Amniotic epithelial cell (primary cell): ENCODE measurements around the gene IGF1R.

Source experiments
- DNase-seq: peaks from one replicate; pipeline ENCODE4 v3.0.0-alpha.2; 2010; ENCODE audit warnings: low read depth

Gene IGF1R

DNA sequence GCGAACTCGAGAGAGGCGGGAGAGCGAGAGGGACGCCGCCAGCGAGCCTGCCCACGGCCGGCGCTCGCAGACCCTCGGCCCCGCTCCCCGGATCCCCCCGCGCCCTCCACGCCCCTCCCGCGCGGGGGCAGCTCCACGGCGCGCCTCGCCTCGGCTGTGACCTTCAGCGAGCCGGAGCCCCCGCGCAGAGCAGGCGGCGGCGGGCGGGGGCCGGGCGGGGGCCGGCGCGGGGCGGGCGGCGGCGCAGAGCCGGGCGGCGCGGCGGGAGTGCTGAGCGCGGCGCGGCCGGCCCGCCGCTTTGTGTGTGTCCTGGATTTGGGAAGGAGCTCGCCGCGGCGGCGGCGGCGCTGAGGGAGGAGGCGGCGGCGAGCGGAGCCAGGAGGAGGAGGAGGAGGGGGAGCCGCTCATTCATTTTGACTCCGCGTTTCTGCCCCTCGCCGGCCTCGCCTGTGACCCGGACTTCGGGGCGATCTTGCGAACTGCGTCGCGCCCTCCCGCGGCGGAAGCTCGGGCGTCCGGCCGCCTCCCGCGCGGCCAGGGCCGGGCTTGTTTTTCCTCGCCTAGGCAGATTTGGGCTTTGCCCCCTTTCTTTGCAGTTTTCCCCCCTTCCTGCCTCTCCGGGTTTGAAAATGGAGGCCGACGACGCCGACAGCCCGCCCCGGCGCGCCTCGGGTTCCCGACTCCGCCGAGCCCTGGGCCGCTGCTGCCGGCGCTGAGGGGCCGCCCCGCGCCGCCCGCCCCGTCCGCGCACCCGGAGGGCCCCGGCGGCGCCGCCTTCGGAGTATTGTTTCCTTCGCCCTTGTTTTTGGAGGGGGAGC is 524 bp downstream of the IGF1R start:
- peak; percentile 50 for DNase-seq

DNA sequence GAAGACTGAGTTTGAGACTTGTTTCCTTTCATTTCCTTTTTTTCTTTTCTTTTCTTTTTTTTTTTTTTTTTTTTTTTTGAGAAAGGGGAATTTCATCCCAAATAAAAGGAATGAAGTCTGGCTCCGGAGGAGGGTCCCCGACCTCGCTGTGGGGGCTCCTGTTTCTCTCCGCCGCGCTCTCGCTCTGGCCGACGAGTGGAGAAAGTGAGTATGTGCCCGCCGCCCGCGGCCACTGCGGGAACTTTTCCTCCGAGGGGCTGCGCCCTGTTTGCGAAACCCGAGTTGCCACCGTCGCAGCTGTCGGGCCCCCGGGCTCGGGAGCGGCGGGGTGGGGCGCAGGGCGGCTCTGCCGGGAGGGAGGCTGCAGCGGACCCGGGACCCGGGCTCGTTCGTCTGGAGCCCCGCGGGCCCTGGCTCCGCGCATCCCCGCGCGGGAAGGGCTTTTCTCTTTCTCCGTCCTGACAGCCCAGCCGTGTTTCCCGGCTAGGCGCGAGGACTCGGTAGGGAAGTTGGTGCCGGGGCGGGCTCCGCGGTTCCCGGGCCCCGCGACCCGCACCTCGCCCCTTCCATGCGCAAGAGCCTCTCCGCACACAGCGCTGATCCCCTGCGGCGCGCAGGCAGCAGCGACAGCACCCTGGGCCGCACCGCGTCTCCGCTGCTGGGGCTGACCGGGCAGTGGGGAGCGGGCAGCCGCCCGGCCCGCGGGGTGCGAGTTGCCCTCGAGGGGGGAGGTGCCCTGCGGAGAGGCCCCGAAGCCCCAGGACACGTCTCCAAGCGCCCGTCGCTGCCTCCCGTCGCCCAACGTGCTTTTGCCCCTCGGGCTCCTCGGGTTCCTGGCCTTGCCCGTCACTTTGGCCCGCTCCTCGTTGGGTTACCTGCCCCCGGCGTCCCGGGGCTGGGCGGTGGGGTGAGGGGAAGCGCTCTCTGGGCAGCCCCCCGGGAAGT is 1.4 kb downstream of the IGF1R start:
- no peak for DNase-seq

DNA sequence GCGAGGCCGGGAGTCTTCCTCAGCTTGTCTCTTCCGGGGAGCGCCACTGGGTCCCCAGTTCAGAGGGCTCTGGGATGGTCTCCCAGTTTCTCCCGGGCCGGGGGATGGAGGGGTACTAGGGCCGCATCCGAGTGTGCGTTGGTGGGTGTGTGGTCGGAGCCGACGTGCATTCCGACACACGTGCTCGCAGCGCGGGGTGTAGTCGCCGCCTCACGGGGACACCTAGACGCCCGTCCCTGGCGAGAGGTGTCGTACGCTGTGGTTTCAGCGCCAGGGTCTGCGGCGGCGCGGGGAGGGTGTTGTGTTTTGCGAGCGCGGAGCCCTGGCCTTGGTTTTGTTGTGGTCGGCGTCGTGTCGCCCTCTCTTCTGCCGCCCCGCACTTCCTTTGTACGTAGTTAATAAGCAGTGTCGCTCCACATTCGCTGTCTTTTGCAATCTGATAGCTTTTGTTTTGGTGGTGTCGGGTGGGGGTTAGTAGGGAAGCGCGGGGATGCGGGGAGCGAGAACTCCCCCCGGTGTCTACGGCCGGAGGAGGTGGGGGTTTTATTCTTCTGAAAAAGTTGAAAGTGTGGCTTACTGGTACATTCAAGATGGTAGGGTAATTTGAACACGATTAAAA is 2.2 kb downstream of the IGF1R start:
- DNase-seq = peak; percentile 30

DNA sequence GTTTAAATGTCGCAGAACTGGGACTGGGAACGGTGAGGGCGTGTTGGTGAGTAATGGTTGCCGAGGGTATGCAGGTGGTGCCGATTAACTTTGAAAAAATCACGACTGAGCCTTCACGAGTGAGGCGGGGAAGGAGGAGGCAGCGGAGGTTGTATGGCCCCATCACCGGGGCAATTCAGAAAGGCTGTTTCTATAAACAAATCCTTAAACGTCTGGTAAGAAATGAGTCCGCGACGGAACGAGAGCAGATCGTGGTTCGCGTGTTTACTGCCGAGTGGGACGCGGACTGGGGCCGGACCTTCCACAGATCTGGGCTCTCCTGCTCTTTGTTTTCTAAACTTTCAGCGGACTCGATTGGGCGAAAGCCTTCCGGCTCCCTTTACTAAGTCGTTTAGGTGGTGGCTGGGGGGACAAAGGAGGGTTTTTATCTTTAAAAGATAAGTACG is 2.7 kb downstream of the IGF1R start:
- DNase-seq = peak; percentile 53

DNA sequence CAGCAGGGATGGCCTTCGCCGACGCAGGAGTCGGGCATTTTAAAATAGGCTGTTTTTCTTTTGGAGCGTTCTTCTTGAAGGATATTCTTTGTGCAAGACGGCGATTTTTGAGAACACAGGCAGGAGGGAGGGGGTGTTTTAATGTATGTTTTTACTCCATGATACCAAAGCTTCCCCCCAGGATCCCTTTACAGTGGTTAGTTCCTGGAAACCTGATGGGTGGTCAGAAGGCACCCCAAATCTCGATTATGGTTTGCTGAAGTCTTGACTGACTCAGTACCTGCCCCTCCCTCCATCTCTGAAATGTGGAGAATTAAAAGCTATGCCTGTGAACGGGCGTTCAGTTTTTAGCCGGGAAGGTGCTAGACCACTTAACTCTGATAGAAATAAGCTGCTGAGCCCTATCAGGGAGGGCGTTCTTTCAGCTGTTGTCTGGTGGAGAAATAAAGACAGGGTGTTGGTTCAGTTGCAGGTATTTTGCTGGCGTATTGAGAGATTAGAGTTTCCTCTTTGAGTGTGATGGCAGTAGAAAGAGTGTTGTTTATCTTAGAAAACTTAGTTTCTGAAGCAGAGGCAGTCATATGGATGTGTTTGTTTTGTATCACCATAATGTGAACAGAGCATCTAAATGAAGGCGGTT is 3.4 kb downstream of the IGF1R start:
- DNase-seq = peak; percentile 26

DNA sequence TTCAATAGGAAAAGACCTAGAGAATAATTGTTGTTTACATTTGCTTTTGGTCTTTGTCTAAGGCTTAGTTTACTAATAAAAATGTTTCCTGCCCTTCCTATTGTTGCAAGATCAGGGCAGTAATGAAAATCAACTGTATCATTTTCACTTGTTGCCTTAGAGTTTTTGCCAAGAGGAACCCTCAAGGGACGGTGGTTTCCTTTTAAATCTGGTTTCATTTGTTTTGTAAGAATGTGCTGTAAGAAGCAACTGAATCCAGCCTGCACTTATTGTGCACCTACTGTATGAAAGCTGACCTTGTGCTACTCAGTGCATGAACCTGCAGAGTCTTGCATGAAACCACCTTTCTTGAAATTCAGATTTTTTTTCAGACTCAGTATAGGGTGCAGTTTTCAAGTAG is 5.3 kb downstream of the IGF1R start:
- DNase-seq = no peak

DNA sequence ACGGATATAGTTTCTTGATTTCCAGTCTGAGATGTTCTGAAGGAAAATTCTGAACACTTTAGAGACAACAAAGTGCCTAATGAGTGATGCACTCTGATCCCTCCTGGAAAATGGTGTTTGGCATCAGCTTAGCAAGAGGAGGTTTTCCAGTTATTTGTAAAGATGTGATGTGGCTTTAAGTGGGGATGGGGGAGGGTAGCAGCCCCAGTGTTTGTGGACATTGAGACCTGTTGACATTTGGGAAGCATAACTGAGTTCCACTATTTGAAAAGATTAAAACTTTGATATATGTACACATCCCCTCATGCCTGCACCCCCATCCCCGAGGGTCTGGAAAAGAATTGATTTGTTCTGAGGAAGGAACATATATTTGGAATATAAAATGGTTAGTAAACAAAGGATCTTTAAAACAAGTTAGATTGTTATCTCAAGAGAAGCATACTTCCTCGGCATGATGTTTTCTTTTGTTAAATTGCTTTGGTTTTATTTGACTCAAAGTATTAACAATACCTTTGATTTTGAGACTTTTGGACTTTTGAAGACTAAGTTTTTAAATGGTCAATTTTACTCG is 6.5 kb downstream of the IGF1R start:
- DNase-seq = no peak

DNA sequence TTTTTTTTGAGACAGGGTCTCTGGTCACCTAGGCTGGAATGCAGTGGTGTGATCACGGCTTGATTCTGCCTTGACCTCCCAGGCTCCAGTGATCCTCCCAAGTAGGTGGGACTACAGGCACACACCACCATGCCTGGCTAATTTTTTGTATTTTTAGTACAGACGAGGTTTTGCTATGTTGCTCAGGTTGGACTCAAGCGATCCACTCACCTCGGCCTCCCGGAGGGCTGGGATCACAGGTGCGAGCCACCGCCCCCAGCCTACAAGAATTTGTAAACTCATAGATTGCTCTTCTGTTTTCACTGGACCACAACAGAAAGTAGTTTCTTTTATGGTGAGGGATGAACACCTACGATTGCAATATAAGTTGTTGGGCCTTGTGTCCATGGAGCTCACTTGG is 7.4 kb downstream of the IGF1R start:
- no peak for DNase-seq

DNA sequence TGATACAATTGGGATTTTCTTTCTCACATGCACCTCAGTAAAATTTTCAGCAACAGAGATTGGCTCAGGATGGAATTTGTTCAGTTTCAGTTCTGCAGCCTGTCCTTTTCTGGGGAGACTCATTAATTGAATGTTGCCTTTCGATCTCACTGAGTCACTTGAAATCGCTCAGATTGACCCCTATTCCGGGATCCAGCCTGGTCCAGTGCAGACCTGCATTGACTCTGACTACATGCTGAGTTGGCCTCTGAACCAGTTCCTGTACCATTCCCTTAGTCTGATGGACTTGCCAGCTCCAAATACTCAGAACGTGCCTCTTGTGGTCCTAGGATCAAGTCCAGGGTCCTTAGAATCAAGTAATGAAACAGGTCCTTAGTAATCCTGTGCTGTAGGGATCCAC is 9.4 kb downstream of the IGF1R start:
- DNase-seq = no peak

DNA sequence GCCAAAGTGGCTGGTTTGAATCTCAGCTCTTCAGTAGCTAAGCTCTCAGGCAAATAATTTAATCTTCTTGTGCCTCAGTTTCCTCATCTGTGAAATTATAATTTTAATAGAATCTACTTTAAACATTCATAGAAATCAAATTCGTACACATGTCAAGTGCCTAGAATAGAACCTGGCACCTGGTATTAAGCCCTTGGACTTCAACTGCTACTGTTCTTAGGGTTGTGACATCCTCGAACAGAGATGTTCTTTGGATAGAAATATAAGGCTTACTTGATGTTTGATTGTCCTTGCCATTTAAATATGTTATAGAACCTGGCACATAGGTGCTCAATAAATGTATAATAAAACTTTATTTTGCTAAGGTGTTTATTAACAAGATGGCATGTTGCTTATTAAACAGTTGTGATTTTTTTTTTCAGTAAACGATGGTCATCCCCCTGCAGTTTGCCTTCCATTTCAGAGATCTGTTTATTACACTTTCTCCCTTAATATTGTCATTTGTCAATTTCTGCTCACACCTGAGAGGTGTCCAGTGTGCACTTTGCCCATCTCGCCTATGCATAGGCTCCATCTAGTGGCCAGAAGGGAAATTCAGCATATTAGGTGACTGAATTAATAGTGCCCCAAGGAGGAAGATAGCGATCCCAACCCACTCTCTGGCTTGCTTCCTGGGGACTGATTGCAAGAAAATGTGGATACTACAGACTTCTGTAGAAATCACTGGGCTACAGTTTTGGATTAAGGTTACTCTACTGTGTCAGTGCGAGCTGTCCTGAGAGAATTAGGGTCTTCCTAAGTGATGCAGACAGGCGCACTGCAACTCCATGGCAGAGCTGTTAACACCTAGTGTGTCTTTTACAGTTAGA is 10.7 kb downstream of the IGF1R start:
- peak; percentile 56 for DNase-seq

DNA sequence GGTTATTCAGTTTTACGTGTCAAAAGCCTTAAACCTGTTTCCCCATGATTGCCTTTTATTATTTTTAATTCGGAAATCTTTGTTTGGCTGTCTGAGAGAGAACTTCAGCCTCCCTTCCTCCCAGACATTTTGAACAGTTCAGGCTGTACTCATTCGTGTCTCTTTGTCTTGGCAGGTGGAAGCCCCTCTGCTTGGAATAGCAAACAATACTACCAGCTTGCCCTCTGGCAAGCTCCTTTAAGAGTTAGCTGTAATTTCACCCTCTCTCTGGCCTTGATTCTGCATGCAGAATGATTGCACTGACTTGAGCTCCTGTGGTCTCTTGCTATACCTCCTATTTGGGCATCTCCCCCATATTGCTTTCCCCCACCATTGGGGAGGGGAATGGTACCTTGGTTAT is 11.7 kb downstream of the IGF1R start:
- no peak for DNase-seq

DNA sequence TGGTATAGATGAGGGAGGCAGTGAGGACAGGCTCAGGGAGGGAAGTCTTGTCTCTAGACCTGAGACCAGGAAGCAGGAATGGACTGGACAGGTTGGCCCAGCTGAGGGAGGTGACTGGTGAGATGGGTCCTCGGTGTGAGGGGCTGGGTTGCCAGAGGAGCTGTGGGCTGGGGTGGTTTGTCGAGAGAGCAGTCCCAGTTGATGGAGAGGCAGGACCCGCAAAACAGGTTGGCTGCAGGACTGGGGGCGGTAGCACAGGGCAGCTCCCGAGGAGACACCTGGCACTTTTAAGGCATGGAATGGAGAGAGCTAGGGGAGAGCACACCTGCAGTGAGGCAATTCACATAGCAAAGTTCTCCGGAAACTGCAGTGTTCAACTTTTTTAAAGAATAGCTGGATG is 14.7 kb downstream of the IGF1R start:
- DNase-seq = no peak

DNA sequence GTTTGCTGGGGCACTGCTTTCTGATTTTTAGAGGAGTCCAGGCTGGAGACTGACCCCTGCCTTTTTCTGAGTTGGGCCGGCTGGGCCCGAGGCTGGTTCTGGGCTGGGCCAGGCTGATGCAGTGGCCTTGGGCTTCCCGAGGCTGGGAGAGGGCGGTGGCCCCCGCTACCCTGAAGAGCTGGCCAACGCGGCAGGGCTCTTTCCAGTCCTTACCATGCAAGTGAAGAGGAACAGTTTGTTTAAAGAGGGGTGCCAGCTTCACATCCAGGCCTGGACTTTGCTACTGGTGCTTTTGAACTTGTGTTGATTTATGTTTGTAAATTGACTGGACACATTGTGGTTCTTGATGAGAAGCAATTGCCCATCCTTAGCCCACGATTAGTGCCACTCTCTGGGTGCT is 15.3 kb downstream of the IGF1R start:
- no peak for DNase-seq

DNA sequence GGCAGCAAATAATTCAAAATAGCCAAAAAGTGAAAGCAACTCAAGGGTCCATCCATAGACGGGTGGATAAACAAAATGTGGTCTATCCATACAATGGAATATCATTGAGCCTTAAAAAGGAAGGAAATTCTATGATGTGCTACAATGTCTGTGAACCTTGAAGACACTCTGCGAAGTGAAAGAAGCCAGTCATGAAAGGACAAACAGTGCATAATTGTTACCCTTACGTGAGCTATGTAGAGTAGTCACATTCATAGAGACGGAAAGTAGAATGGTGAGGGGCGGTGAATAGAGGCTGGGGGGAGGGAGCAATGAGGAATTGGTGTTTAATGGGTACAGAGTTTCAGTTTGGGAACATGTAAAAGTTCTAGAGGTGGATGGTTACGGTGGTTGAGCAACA is 18.1 kb downstream of the IGF1R start:
- no peak for DNase-seq

DNA sequence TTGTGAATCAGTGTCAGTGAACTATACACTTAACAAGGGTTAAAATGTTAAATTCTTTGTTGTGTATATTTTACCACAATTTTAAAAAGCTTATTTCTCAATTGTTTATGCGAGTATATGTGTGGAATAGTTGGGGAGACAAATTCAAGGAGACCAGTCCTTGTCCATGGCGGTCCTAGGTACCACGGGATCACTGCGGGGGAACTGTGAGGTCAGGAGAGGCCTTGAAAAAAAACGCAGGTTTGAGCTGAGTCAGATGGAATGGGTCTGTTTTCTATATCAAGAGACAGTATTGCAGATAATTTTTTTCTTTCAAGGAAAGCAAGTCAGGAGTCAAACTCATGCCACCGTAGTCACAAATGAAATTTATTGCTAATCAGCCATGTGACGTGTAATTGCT is 18.5 kb downstream of the IGF1R start:
- peak; percentile 94 for DNase-seq

DNA sequence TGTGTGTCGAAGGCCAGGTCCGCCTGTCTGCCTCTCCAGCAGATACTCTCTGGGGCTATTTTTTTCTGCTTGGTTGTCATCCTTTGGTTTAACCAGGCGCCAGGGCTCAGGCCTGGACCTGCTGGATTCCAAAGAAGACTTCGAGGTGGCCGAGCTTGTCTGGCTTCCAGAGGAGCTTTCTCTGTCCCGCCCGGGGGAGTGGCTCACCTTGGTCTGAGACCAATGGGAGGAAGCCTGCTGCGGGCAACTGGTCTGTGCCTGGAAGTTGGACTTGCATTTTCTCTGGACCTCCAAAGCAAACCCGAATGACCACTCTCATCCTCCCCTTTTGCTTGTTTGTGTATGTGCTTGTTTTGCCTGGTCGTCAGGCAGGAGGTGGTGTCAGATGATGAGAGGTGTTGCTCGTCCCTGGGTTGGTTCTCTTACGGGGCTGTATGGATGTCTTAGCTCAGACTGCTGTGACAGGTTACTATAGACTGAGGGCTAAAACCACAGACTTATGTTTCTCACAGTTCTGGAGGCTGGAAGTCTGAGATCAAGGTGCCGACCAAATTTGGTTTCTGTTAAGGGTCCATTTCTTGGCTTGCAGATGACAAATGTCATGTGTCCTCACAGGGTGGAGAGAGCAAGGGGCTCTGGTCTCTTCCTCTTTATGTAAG is 19.3 kb downstream of the IGF1R start:
- peak; percentile 23 for DNase-seq

DNA sequence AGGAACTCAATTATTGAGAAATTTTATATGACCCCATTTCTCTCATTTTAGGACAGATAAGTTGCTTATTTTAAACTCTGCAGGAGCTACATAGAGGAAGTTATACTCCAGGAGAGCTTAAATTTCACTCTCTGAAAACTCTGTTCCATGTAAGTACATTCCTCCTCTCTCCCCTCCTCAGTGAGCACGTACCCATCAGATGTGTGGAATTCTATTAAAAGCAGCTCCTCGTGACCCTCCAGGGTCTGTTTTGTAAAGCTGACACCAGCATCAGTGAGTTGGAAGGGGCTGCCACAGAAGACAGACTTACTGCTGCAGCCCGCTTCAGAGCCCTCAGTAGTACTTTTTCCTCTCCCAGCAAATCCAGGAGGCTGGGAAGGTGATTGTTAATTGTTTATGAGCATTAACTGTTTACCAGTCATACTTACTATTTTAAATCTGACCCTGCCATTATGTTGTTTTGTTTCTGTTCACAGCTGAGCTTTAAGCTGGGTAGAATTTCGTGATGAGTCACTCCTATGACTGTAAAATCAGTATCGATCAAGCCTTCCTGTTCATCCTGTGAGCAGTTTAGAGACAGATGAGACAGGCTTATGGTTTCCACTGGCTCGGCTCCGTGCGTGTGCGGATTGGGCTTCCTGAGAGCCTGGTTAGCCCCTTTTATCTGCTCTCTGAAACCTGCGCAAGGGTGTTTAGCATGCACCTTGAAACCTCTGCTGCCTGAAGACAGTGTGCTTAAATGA is 20.4 kb downstream of the IGF1R start:
- DNase-seq = peak; percentile 37

DNA sequence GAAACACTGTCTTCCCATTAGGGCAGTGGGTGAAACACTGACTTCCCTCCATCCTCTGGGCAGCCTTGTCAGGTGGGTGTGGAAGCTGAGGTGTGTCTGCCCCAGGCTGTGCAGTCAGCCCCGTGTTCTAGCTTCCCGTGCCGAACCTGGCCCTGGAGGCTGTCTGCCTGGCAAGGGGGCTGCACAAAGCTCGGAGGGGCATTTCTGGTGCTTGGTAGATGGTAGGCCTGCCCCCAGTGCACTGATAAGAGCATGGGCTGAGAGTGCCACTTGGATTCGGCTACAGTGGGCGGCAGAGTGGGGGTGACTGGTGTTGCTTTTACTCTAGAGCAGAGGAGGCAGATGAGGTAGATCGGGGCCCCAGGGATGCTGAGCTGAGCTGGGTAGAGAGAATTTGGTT is 21.3 kb downstream of the IGF1R start:
- no peak for DNase-seq
